HG03060 (cell line): ENCODE data around the gene TBL2.
"Not testable (repeated sequence)": the region's sequence is repeated elsewhere in the genome, so short reads cannot be mapped to it uniquely, and the experiment has no call there.

Experiments
- ATAC-seq: cut with Tn5 transposase; IDR thresholded peaks from one replicate; pipeline ENCODE4 v1.9.1; 2021; ENCODE audit warnings: low read depth, moderate number of reproducible peaks; ENCODE audit not compliant: unreplicated experiment

TBL2 gene

DNA sequence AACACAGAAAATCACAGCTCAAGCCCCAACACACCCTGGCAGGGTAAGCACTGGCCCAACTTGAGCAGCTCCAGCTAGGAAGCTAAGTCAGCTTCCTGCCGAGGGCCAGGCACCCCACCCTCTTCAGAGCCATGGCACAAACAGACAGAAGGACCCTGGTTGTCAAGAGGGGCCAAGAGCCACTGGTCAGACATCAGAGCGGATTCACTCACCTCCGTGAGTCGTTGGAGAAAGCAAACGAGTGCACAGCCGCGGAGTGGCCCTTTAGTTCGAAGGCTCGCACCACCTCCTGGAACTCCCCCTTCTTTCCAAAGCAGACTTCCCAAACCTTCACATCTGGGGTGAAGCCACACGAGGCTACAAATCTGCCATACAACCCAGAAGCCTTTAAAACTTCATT, 7.4 kb downstream of the TBL2 start:
- no peak for ATAC-seq

DNA sequence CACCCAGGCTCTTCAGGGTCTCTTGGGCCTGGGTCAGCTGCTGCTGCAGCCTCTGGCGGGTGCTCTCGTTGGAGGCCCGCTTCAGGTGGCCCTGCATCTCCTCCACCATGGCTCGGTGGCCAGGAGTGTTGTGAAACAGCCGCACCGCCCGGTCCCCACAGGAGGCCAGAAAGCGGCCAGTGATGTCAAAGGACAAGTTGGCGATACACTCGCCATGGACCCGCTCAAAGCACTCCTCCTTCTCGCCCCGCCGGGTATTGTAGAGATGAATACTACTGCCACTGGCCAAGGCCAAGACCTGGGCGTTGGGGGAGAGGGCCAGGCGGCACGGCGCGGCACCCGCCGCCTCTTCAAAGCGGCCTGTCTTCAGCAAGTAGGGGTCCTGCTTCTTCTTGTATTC, 7.9 kb downstream of the TBL2 start:
- no peak for ATAC-seq

- ATAC-seq: no peak
These were observed 9.3 kb downstream of the TBL2 start for GRCh38 chr7:73569042-73569608.

GRCh38 chr7:73567846-73568685, 10.3 kb downstream of the TBL2 start:
- no peak for ATAC-seq

DNA sequence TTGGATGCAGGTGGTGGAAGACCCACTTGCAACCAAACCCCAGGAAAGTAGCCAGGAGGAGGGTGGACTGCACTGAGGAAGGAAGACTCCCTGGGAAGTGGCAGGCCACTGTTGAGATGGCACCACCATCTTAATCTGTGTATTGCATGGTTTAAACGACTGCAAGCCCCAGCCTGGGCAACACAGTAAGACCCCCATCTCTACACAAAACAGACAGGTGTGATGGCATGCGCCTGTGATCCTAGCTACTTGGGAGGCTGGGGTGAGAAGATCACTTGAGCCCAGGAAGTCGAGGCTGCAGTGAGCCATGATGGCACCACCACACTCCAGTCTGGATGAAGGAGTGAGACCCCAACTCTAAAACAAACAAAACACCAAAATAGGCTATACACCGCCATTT, 11.2 kb downstream of the TBL2 start:
- ATAC-seq: no peak

GRCh38 chr7:73566431-73566830, 11.9 kb downstream of the TBL2 start:
- ATAC-seq: not testable (repeated sequence)

- ATAC-seq: no peak
These were observed 12.6 kb downstream of the TBL2 start for GRCh38 chr7:73565675-73566340.

GRCh38 chr7:73560109-73560835, 18.1 kb downstream of the TBL2 start:
- ATAC-seq: no peak

DNA sequence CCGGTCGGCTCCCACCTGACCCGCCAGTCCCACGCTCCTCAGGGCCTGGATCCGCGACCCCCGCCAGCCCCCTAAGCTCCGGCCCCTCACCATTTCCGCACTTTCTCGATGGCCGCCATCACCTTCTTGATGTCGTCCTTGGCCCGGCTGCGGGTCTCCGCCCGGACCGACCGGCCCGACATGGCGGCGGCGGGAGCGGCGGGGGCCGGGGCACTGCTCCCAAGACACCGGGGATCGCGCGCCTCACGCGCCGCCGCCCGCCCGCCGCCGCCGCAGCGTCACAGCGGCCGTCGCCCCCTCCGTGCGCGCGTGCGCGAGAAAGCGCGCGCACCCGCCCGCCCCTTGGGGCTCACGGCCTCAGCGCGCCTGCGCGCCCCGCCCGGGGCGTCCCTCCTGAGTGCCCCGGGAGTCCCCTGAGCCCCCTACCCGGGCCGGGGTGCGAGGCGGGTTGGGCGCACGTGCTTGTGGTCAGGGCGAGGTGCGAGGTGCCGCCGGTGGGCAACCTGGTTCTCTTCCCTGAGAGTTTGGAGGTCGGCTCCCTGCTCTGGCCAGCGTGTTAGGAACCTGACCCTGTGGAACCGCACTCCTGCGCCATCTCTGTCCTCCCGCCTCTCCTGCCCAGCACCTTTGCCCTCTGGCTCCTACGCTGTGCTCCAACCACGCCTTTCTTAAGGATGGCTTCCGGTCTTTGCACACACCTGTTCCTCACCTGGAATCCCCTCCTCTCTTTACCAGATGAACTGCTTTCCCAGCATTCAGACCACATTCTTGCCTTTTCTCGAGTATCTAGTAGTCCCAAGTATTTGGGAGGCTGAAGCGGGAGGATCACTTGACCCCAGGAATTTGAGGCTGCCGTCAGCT, 20.8 kb downstream of the TBL2 start, which contains the start of gene BCL7B:
Gene BCL7B, minus strand, starts transcription at position 294 of the 861 bp plus-strand sequence. Its CDS starts 112 bp downstream, at position 182.
- ATAC-seq: no peak

DNA sequence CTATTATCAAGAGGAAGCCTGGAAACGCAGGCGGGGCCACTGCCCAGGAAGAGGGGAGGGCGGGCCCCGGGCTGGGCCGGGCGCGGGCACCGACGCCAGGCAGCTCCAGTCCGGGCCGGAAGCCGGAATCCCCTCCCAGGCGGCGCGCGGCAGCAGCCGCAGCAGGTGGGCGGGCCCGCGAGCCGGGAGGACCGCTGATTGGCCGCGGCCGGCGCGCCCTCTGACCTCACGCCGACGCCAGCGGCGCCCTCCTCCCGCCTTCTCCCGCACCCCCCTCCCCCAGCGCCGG, 21.3 kb downstream of the TBL2 start:
- ATAC-seq: no peak

GRCh38 chr7:73556208-73557107, 21.9 kb downstream of the TBL2 start:
- no peak for ATAC-seq

- ATAC-seq: no peak
These were observed 22.9 kb downstream of the TBL2 start for GRCh38 chr7:73555411-73555982.

DNA sequence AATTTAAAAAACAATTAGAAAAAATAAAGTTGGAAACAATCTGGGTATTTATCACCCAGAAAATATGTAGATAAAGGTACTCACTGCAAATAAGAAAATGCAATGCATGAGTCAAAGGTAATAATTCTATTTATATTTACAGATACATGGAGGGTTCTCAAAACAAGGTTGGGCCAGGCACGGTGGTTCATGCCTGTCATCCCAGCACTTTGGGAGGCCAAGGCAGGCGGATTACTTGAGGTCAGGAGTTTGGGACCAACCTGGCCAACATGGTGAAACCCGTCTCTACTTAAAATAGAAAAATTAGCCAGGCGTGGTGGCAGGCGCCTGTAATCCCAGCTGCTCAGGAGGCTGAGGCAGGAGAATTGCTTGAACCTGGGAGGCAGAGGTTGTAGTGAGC, 28.3 kb downstream of the TBL2 start:
- not testable (repeated sequence) for ATAC-seq

- no peak for ATAC-seq
These were observed 29.2 kb downstream of the TBL2 start for GRCh38 chr7:73549176-73549575.

DNA sequence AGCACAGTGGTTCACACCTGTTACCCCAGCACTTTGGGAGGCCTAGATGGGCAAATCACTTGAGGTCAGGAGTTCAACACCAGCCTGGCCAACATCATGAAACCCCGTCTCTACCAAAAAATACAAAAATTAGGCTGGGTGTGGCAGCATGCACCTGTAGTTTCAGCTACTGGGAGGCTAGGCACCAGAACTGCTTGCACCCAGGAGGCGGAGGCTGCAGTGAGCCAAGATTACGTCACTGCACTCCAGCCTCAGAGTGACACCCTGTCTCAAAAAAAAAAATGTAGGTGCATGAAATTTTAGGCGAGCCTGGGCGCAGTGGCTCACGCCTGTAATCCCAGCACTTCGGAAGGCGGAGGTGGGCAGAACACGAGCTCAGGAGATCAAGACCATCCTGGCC, 30.5 kb downstream of the TBL2 start:
- no peak for ATAC-seq

GRCh38 chr7:73544678-73545077, 33.7 kb downstream of the TBL2 start:
- no peak for ATAC-seq

DNA sequence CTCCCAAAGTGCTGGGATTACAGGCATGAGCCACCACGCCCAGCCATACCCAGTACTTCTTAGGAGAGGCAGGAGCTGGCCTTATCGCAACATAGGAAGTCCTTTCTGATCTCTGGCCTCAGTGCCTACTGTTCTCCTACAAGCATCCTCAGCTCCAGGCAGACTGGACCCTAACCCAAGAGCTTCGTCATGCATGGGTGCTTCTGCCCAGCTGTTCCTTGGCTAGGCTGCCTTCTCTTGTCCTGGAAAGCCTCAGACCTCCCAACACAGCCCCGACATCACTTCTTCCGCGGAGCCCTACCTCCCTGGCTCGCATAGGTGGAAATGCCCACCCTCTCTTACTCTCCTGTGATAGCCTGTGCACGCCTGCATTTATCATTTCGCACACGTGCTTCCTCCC, 36.7 kb downstream of the TBL2 start:
- ATAC-seq: no peak

- ATAC-seq: no peak
These were observed 38.7 kb downstream of the TBL2 start for GRCh38 chr7:73539709-73540108.

GRCh38 chr7:73538510-73538909, 39.9 kb downstream of the TBL2 start:
- ATAC-seq: not testable (repeated sequence)
